Peyer's patch (tissue), 4 donors: ENCODE measurements around the gene PLCD1. TPM values are rescaled to one million over a fixed set of nuclear protein-coding genes. Genes with fewer than 3 reads are reported as not detected.
A peak's percentile ranks its signal among the peaks of the same experiment; 100 is the strongest.

Experiments
- DNase-seq, 3 donors: peaks; one replicate each; pipeline ENCODE4 v3.0.0-alpha.2; 2017 to 2019
- H3K27ac ChIP-seq, 4 donors: fragments of 200-600 bp; sonication (generic); one replicate each; pipeline ENCODE4 v1.5.1; 2016 to 2019
- H3K27me3 ChIP-seq, 2 donors: fragments of 200-600 bp; sonication (generic); one replicate each; pipeline ENCODE4 v1.5.1; 2019
- H3K36me3 ChIP-seq, 3 donors: fragments of 200-600 bp; sonication (generic); one replicate each; pipeline ENCODE4 v1.5.1; 2016 to 2019
- H3K4me1 ChIP-seq, 4 donors: fragments of 200-600 bp; sonication (generic); one replicate each; pipeline ENCODE4 v1.5.1; 2016 to 2019
- H3K4me3 ChIP-seq, 4 donors: fragments of 200-600 bp; sonication (generic); 1 replicate in 3 of 4; 2 replicates in 1 of 4; pipeline ENCODE4 v1.5.1; 2016 to 2019; ENCODE audit warnings: mild to moderate bottlenecking in 1 of 4
- H3K9me3 ChIP-seq, 4 donors: fragments of 200-600 bp; sonication (generic); one replicate each; pipeline ENCODE4 v1.5.1; 2016 to 2019; ENCODE audit warnings: mild to moderate bottlenecking in 1 of 4
- POLR2A ChIP-seq, 2 donors: fragments of 450-650 bp; IDR thresholded peaks; one replicate each; pipeline ENCODE4 v1.5.1; 2017; ENCODE audit warnings: antibody characterized with exemption in 2 of 2, mild to moderate bottlenecking in 2 of 2, moderate library complexity in 2 of 2
- total RNA-seq, 4 donors: library from RNA; depleted of rRNA; stranded (reverse); fragments of >200 nt; gene quantifications; one replicate each; pipeline ENCODE4 v1.1.0, GENCODE V29; 2016
- TF ChIP-seq, protein P1 (sequence below), 6 experiments: fragments of 450-650 bp in 4 of 6; fragments of 200-600 bp in 2 of 6; sonication (generic) in 1 of 6; IDR thresholded peaks; one replicate each; pipeline ENCODE4 v1.5.1; 2017 to 2019; ENCODE audit warnings: antibody characterized with exemption in 6 of 6, mild to moderate bottlenecking in 3 of 6, moderate library complexity in 1 of 6

The PLCD1 gene
- total RNA-seq, 4 donors from 2014 or later = 36.6 to 47.0 (median 40.5) TPM

DNA sequence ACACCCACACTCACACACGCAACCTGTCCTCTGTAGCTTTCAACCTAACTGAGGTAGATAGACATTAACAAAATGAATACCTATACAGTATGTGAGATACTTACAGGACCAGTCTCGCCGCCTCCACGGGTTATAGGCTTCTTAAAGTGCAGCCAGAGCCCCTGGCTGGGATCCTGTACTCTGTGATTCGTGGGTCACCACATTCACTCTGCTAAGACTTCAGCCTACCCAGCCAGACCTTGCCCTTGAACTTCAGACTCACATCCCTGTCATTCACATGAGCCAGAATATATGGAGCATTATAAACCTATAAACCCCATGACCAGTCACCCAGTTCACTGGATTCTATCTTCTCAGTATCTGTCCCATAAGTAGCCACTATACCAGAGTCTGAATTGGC, 11.0 kb upstream of the PLCD1 start:
- DNase-seq = peak in 1 of 3 donors; percentile 76
- TF ChIP-seq, protein P1, sequence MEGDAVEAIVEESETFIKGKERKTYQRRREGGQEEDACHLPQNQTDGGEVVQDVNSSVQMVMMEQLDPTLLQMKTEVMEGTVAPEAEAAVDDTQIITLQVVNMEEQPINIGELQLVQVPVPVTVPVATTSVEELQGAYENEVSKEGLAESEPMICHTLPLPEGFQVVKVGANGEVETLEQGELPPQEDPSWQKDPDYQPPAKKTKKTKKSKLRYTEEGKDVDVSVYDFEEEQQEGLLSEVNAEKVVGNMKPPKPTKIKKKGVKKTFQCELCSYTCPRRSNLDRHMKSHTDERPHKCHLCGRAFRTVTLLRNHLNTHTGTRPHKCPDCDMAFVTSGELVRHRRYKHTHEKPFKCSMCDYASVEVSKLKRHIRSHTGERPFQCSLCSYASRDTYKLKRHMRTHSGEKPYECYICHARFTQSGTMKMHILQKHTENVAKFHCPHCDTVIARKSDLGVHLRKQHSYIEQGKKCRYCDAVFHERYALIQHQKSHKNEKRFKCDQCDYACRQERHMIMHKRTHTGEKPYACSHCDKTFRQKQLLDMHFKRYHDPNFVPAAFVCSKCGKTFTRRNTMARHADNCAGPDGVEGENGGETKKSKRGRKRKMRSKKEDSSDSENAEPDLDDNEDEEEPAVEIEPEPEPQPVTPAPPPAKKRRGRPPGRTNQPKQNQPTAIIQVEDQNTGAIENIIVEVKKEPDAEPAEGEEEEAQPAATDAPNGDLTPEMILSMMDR (IDR thresholded peaks at IDR 0.05) = no peak
- TF ChIP-seq POLR2A (IDR thresholded peaks at IDR 0.05) = no peak
- H3K27ac ChIP-seq = peak overlapping the region in 3 of 4 donors; percentile 23 to 62 (median 60)
- no peaks in the 10 kb centered on the region for H3K9me3 ChIP-seq
- H3K36me3 ChIP-seq = no peaks in the 10 kb centered on the region
- H3K4me3 ChIP-seq = peak overlapping the region in 2 of 4 donors; percentile 49 to 55
- H3K4me1 ChIP-seq = peaks cover 0 to 16% (median 3%) of the 10 kb centered on the region in 4 donors
- H3K27me3 ChIP-seq = no peaks in the 10 kb centered on the region

DNA sequence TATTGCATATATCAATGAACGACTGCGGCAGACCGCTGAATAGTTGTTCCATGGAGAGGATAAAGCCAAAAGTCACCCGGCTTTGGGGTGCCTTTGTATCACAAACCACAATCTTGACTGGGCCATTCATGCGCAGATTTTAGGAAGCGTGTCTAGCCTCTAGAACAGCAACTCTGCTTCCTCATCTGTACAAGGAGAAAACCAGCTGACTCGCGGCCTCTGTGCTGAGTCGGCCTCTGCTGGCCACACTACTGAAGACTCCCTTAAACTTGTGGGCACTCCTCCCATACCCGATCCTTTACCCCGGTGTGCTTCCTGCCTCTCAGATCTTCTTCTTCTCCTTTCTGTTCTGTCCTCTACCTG, 10.4 kb upstream of the PLCD1 start:
- Histone ChIP-seq H3K27me3 (no peaks in the 10 kb centered on the region), H3K4me3 (peak overlapping the region; percentile 49 to 60 (median 52)), H3K4me1 (peaks cover 0 to 16% (median 3%) of the 10 kb centered on the region in 4 donors), H3K27ac (peak overlapping the region in 3 of 4 donors; percentile 23 to 62 (median 60)), H3K9me3 (no peaks in the 10 kb centered on the region), H3K36me3 (no peaks in the 10 kb centered on the region)
- TF ChIP-seq, protein P1 (IDR thresholded peaks at IDR 0.05) = peak in 5 of 6 experiments; percentile 10 to 37 (median 19)
- TF ChIP-seq POLR2A (IDR thresholded peaks at IDR 0.05) = no peak
- DNase-seq = peak in 2 of 3 donors; percentile 80 to 88

DNA sequence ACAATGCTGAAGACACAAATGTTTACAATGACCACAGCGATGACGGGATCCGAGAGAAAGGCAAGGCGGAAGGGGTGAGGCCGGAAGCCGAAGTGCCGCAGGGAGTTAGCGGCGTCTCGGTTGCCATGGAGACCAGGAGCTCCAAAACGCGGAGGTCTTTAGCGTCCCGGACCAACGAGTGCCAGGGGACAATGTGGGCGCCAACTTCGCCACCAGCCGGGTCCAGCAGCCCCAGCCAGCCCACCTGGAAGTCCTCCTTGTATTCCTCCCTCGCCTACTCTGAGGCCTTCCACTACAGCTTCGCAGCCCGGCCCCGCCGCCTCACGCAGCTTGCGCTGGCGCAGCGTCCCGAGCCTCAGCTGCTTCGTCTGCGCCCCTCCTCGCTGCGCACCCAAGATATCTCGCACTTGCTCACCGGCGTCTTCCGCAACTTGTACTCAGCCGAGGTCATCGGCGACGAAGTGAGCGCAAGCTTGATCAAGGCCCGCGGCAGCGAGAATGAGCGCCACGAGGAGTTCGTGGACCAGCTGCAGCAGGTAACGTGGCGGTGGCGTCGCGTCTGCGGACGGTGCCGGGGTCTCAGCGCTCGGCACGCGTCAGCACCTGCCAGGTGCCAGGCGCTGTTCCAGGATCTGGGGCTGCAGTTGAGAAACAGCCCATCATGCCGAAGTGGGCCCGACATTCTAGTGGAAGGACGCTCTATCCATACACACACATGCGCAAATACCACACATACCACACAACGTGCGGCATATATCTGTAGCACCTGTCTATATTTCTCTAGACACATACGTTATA, 9.9 kb upstream of the PLCD1 start, which contains the start of gene DLEC1:
TSS of gene DLEC1 (plus strand) at position 108 of the 798 bp plus-strand sequence. CDS start at position 126, 18 bp downstream.
- TF ChIP-seq POLR2A (IDR thresholded peaks at IDR 0.05) = no peak
- TF ChIP-seq, protein P1 (IDR thresholded peaks at IDR 0.05) = no peak
- DNase-seq = peak; percentile 74 to 95 (median 83)
- peak within 1 kb of the TSS; percentile 32 to 62 (median 60) for H3K27ac ChIP-seq

DNA sequence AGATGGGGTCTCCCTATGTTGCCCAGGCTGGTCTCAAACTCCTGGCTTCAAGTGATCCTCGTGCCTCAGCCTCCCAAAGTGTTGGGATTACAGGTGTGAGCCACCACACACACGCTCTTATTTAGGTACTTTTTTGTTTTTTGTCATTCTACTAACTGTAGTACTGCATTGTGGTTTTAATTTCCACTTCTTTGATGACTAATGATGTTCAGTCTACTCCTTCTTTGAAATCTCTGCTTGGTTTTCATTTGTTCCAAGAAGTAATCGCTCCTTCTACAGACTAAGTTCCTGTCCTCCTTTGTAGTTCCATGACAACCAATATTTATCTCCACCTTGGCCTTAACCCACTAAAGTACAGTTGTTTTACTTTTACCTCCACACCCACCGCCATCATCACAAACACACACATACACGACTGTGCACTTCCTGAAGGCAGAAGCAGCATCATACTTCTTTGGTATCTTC, 9.0 kb upstream of the PLCD1 start:
- H3K4me3 ChIP-seq = no peak overlapping the region
- TF ChIP-seq, protein P1 (IDR thresholded peaks at IDR 0.05) = no peak
- no peak for TF ChIP-seq POLR2A (IDR thresholded peaks at IDR 0.05)
- DNase-seq = no peak
- H3K36me3 ChIP-seq = no peaks in the 10 kb centered on the region
- H3K27me3 ChIP-seq = no peaks in the 10 kb centered on the region
- H3K9me3 ChIP-seq = no peaks in the 10 kb centered on the region
- H3K27ac ChIP-seq = peak overlapping the region; percentile 32 to 62 (median 54)
- peaks cover 0 to 16% (median 3%) of the 10 kb centered on the region in 4 donors for H3K4me1 ChIP-seq

More for the DNA sequence above, 9.9 kb upstream of the PLCD1 start, which contains the start of gene DLEC1:
- no peaks in the 10 kb centered on the region for H3K36me3 ChIP-seq
- H3K9me3 ChIP-seq = no peaks in the 10 kb centered on the region
- H3K4me3 ChIP-seq = peak within 1 kb of the TSS; percentile 49 to 60 (median 52)
- peaks cover 0 to 16% (median 3%) of the 10 kb centered on the region in 4 donors for H3K4me1 ChIP-seq
- no peaks in the 10 kb centered on the region for H3K27me3 ChIP-seq

DNA sequence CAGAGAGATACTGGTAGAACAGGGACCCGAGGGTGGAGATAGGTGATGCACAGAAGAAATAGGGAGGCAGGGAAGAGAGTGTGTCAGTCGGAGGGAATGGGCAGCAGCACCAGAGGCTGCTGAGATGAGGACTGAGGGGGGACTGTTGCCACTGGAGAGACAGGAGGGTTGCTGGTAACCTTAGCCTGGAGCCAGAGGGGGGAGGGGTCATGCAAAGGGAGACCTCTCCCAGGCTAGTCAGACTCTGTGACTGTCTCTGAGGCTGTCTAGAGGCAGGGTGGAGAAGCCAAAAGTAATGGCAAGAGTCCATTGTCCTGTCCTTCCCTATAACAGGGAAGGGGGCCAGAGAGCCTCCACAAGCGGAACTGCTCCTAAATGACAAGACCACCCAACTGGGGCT, 7.5 kb upstream of the PLCD1 start:
- no peak for TF ChIP-seq POLR2A (IDR thresholded peaks at IDR 0.05)
- TF ChIP-seq, protein P1 (IDR thresholded peaks at IDR 0.05) = no peak
- DNase-seq = peak in 1 of 3 donors; percentile 30
- no peaks in the 10 kb centered on the region for H3K27me3 ChIP-seq
- no peaks in the 10 kb centered on the region for H3K36me3 ChIP-seq
- no peak overlapping the region for H3K27ac ChIP-seq
- H3K4me1 ChIP-seq = peaks cover 0 to 16% (median 3%) of the 10 kb centered on the region in 4 donors
- H3K9me3 ChIP-seq = no peaks in the 10 kb centered on the region
- H3K4me3 ChIP-seq = no peak overlapping the region
